Fibroblast of gingiva (primary cell): ENCODE data around the gene SOS1.

ENCODE experiments used
- DNase-seq: peaks from one replicate; pipeline ENCODE4 v3.0.0-alpha.2; 2011; ENCODE audit warnings: low read depth

SOS1 gene

GRCh38 chr2:39024833-39025232 lies 96.0 kb downstream of the SOS1 start:
- DNase-seq = peak; percentile 3

- no peak for DNase-seq
Observed at GRCh38 chr2:39023649-39024048, 97.2 kb downstream of the SOS1 start.

GRCh38 chr2:39022642-39023235 lies 98.1 kb downstream of the SOS1 start:
- no peak for DNase-seq

DNA sequence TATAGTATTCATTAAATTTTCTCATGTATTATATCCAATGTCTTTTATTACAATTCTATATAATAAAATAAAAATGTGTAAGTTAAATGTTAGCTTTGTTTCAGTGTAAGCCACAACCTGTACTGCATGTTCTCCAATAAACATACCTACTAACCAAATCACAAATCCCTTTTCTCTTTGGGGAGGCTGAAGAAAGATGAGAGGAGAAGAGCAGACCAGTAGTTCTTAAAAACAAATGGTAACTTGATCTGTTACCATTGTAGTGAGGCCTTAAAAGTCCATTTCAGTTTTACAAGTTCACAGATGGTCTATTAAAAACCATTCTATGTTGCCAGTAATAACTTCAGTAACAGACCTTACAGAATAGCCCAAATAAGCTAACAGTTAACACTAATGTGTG lies 100.5 kb downstream of the SOS1 start:
- no peak for DNase-seq

DNA sequence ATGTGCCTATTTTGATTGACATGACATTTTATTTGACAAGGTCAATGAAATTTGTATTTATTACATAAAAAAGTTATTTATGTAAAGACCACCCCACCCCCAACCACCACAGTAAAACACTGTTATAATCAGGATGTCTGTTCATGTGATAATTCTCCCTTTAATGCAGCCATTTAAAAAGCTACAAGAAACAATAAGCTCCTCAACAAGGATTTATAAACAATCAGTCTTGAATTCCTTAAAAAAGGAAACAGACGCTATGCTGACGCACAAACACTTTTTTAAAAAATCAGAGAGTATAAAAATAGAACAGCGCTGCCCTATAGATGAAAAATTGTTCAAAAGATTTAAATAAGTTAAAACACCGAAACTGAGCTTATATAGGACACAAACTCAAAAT lies 102.2 kb downstream of the SOS1 start:
- no peak for DNase-seq

DNA sequence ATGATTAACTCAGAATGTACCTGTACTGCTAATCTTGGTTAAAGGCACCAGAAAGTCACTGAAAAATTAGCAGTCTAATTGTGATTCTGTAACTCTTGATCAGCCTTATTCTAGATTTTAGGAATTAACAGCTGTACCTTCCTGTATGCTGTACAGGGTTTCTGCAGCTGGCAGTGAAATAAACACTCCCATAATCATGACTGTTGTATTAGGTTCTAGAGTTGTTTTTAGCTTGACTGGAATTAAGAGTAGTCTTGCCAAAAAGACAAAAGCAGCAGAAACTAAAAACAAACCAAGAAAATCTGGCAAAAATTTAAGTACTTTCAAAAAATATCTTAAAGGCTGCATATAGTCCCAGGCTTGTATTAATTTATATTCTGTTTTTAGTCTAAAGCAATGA lies 103.5 kb downstream of the SOS1 start:
- DNase-seq = no peak

DNA sequence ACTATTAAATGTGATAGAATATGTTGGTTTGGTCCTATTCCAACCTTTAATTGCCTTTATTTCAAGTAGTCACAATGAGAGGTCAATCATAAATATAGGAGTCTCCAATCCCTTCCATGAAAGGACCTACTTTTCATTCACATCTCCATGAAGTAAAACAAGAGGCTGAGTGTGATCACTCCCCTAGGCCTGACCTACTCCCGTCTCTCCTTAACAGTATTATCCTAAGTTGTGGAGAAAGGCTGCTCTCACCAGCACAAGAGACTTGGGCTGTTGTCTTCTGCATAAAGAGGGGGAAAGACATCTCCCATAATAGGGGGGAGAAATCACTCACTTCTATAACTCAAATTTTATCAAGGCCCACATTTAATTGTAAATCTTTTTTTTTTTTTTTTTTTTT lies 105.4 kb downstream of the SOS1 start:
- no peak for DNase-seq

- no peak for DNase-seq
Observed at GRCh38 chr2:39013871-39014270, 107.0 kb downstream of the SOS1 start.

DNA sequence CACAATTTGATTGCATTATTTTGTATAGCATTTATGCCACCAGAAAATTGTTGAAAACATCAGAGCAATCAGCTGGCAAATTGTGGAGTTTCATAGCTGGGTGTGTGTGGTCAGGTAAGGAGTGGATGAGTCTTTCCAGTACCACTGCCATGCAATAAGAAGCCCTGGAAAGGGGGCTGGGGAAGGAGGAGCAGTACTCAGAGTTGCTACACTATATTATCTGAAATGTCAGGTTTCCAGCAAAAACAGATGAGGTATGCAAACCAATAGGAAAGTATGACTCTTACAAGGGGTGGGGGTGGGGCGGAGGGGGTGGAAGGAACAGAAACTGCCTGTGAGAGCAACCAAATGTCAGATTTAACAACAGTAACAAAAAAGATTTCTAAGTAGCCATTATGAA lies 112.2 kb downstream of the SOS1 start:
- peak; percentile 41 for DNase-seq

GRCh38 chr2:39007875-39008504 lies 112.9 kb downstream of the SOS1 start:
- no peak for DNase-seq

DNA sequence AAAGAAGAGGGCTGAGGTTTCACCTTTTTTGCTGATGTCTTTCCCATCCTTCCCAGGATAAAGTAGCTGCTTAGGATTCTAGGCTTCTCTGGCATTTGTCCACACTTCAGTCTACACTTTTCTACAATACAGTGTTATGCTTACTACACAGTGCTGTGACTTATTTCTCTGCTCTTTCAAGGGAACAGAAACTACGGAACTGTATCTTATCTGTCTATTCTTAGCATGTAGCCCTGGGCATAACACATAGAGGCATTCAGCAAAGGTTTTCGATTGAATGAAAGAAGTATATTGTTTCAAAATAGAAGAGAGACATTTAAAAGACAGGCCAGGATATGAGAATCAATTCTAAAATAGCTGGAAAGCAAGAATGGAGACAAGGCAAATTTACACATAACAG lies 120.3 kb downstream of the SOS1 start:
- no peak for DNase-seq

- peak; percentile 98 for DNase-seq
Observed at GRCh38 chr2:38997781-38998180, 123.1 kb downstream of the SOS1 start.

DNA sequence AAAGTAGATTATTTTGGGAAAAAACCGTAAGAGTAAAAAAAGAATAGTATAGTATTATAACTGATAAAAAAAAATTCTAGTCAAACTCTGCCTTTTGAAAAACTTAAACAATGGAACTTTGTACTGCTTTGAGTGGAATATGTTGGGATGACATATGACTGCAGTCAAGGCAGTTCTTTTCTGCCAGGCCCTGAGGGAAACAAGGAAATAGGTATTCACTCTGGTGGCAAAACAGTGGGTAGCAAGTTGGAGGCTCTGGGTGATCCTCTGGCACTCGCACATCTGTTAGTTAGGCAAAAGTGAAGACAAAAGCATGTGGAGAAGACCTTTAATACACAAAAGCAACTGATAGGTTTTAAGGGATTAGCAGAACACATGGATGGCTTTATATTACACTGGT lies 129.0 kb downstream of the SOS1 start:
- DNase-seq = no peak

DNA sequence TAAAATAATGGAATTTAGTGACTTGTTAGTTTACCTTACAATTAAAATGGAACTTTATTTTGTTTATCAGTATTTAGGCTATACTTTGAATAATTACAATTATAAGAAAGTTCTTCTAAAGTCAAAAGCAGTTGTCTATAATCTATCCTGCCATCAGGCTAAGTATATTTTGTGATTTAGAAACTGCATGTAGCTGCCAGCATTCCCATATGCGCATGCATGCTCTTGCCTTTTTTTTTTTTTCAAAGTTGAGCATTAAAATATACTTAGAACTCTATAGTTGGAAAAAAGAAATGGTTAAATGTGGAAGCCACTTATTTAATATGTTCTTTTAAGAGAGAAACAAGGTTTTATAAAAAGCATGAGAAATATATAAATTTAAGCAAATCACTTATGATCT lies 132.1 kb downstream of the SOS1 start:
- no peak for DNase-seq

GRCh38 chr2:38982498-38982897 lies 138.4 kb downstream of the SOS1 start:
- DNase-seq = no peak

GRCh38 chr2:38981670-38982357 lies 139.0 kb downstream of the SOS1 start:
- no peak for DNase-seq

- no peak for DNase-seq
Observed at GRCh38 chr2:38981003-38981669, 139.7 kb downstream of the SOS1 start.

GRCh38 chr2:38978908-38979307 lies 141.9 kb downstream of the SOS1 start:
- no peak for DNase-seq

- no peak for DNase-seq
Observed at GRCh38 chr2:38978296-38978903, 142.5 kb downstream of the SOS1 start.

DNA sequence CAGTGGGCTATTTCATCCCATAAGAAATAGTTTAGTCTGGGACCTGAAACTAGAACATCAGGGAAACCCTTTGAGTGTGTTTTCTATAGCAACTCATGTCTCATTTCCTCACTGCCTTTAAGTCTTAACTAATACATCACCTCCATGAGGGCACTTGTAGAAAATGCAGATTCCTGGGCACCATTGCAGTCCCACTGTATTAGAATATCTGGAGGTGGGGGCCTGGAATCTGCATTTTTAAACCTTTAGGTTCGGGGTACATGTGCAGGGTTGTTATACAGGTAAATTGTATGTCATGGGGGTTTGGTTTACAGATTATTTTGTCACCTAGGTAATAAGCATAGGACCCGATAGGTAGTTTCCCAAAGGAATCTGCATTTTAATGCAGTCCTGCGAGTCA lies 143.8 kb downstream of the SOS1 start:
- DNase-seq = no peak

- no peak for DNase-seq
Observed at GRCh38 chr2:38975042-38975441, 145.8 kb downstream of the SOS1 start.

GRCh38 chr2:38973266-38973665 lies 147.6 kb downstream of the SOS1 start:
- DNase-seq = no peak

DNA sequence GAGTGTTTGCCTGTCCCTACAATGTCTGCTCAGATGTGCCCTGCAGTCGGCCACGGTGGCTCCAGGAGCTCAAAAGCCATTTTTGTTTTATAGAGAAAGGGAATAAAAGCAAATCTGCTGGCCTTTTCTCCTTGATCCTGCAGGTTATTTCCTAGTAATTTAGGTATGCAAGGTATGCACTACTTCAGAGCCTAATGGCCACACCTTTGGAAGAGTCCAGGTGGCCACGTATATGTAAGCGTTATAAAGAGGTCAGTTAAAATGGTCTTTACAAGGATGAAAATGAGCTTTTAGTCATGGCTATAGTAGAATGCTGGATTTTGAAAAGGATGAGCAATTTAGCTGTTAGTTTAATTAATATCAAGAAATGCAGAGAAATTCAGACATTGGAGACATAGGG lies 149.5 kb downstream of the SOS1 start:
- DNase-seq = no peak
